Mesothelial cell of epicardium (in vitro differentiated cells): ENCODE results near the gene THRB. TPM values are rescaled to one million over a fixed set of nuclear protein-coding genes. Genes with fewer than 3 reads are reported as not detected.

Source experiments
- DNase-seq, 2 experiments: peaks; one replicate each; pipeline ENCODE4 v3.0.0; 2021; ENCODE audit warnings: low spot score in 2 of 2; ENCODE audit not compliant: unreplicated experiment in 2 of 2
- H3K27ac Mint-ChIP-seq: 2 replicates; pipeline ENCODE4 v1.8.0; 2021; ENCODE audit warnings: mixed read lengths
- H3K27me3 Mint-ChIP-seq: 2 replicates; pipeline ENCODE4 v1.8.0; 2021; ENCODE audit warnings: low read depth, mixed read lengths
- H3K36me3 Mint-ChIP-seq: 2 replicates; pipeline ENCODE4 v1.8.0; 2021; ENCODE audit warnings: mixed read lengths
- H3K4me1 Mint-ChIP-seq: 2 replicates; pipeline ENCODE4 v1.8.0; 2021; ENCODE audit warnings: mixed read lengths
- H3K4me3 Mint-ChIP-seq: 2 replicates; pipeline ENCODE4 v1.8.0; 2021; ENCODE audit warnings: mild to moderate bottlenecking, moderate library complexity, mixed read lengths
- H3K9me3 Mint-ChIP-seq: 2 replicates; pipeline ENCODE4 v1.8.0; 2021; ENCODE audit warnings: mixed read lengths
- total RNA-seq: library from RNA; stranded (reverse); gene quantifications from 3 replicates; pipeline ENCODE4 v1.2.1, GENCODE V29; 2021
- TF ChIP-seq, protein P1 (sequence below): fragments of 200-600 bp; sonication (generic); IDR thresholded peaks from one replicate; pipeline ENCODE4 v1.5.0; 2021; ENCODE audit warnings: antibody characterized with exemption; ENCODE audit not compliant: unreplicated experiment

THRB gene
- total RNA-seq, 1 donor from 2014 or later = 3.4 TPM

DNA sequence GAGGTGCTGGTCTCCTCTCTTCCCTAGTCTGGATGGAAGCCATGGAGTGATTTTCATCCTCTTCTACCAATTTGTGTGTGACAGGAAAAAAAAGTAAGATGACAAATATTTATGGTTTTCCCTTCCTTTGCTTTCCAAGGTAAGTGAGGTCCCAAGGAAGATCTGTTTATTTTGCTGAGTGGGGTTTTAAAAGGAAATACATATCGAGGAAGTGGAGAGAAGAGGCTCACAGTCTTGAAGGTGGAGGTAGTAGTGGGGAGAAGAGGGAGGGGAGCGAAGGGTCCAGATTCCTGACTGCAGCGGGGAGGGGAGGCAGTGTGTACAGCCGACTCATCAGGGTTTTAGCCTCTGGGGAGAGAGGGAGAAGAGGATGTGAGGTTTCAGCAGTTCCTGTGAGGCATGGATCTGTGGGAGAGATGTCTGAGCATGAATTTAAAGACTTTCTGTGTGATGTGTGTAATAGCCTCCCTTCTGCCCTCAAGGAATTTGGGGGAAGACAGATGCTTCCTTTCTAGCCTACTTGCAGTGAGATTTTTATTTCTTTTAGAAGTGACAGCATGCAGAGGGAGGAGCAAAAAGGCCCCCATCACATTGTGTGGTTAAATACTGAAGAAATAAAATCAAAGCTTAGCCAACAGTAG, 272.4 kb downstream of the THRB start:
- H3K27ac Mint-ChIP-seq = peak overlapping the region; percentile 18
- DNase-seq = no peak

DNA sequence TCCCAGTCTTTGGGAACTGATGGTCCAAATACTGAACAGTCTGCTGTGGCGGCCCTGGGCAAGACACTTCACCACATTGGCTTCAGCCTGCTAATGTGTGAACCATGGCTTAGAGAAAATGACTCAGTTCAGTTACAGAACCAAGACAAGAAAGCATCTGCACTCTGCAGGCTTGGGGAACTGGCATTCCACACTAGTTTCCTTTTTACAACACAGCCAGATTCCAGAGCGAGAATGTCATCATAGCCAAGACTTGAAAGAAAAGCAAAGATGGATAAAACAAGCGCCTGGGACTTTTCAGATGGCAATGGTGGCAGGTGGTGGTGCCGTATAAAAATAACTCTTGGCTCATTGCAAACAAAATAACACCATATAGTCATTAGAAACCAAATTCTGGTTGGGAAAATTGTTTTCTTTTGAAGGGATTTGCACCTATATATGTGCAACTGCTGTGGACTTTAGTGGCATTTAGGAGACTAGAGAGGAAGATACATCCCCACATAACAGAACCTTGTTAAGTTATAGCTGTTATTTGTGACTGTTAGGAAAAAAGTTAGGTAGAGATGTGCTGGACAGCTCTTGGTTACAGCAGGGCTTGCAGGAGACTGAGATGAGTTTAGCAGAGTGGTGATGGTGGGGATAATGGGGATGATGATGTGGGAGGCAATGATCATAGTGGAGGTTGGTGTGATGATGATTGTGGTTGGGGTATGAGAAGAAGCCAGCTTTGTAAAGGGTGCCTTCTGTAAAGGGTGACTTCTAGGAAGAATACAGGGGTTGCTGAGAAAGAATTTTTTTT, 273.6 kb downstream of the THRB start:
- TF ChIP-seq, protein P1, sequence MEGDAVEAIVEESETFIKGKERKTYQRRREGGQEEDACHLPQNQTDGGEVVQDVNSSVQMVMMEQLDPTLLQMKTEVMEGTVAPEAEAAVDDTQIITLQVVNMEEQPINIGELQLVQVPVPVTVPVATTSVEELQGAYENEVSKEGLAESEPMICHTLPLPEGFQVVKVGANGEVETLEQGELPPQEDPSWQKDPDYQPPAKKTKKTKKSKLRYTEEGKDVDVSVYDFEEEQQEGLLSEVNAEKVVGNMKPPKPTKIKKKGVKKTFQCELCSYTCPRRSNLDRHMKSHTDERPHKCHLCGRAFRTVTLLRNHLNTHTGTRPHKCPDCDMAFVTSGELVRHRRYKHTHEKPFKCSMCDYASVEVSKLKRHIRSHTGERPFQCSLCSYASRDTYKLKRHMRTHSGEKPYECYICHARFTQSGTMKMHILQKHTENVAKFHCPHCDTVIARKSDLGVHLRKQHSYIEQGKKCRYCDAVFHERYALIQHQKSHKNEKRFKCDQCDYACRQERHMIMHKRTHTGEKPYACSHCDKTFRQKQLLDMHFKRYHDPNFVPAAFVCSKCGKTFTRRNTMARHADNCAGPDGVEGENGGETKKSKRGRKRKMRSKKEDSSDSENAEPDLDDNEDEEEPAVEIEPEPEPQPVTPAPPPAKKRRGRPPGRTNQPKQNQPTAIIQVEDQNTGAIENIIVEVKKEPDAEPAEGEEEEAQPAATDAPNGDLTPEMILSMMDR = no peak
- H3K27ac Mint-ChIP-seq = peak overlapping the region; percentile 58
- H3K9me3 Mint-ChIP-seq = no peaks in the 10 kb centered on the region
- H3K4me3 Mint-ChIP-seq = no peak overlapping the region
- peaks cover 20% of the 10 kb centered on the region for H3K4me1 Mint-ChIP-seq
- H3K27me3 Mint-ChIP-seq = no peaks in the 10 kb centered on the region
- no peaks in the 10 kb centered on the region for H3K36me3 Mint-ChIP-seq
- no peak for DNase-seq

More for the DNA sequence above, 272.4 kb downstream of the THRB start:
- TF ChIP-seq, protein P1 = no peak
- Mint-ChIP-seq H3K27me3 (no peaks in the 10 kb centered on the region), H3K36me3 (no peaks in the 10 kb centered on the region), H3K9me3 (no peaks in the 10 kb centered on the region), H3K4me1 (peaks cover 20% of the 10 kb centered on the region), H3K4me3 (no peak overlapping the region)

DNA sequence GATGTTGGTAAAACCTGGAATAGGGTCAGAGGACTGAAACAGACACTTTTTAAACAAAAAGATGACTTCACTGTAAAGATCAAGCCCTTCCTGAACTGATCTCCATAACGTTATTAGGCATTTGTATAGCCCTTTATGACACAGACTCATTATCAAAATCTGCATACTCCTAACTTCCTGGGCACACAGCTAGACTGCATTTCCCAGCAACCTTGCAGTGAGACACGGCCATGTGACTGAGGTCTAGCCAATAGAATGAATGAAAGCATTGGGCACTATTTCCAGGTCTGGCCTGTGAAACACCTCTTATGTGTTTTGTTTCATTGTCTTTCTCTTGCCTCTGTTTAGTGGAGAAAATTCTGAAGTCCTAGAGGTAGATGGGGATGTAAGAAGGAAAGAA, 279.1 kb downstream of the THRB start:
- no peak for DNase-seq
- TF ChIP-seq, protein P1 = no peak
- Mint-ChIP-seq H3K4me3 (no peak overlapping the region), H3K36me3 (no peaks in the 10 kb centered on the region), H3K27ac (no peak overlapping the region), H3K4me1 (peaks cover 7% of the 10 kb centered on the region), H3K9me3 (no peaks in the 10 kb centered on the region), H3K27me3 (peaks cover 7% of the 10 kb centered on the region)

DNA sequence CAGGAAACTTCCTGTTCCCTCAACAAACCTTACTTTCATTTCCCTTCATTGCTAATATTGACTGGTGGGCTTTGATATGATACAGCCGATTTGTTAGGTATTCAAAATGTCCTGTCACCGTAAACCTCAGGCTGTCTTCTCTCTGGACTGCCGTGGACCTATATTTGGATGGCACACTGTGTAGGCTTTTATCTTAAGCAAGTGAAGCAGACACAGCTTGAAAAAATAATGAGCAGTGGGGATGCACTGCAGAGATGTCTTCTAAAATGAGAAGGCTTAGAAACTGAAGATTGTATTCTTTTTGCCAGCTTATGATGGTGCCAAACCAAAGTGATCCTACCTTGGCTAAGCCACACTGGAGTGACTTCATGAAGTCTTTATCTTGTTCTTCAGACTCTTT, 283.3 kb downstream of the THRB start:
- TF ChIP-seq, protein P1 = no peak
- Mint-ChIP-seq H3K27ac (no peak overlapping the region), H3K27me3 (peaks cover 15% of the 10 kb centered on the region), H3K9me3 (no peaks in the 10 kb centered on the region), H3K4me3 (no peak overlapping the region), H3K36me3 (no peaks in the 10 kb centered on the region), H3K4me1 (peaks cover 5% of the 10 kb centered on the region)
- no peak for DNase-seq

DNA sequence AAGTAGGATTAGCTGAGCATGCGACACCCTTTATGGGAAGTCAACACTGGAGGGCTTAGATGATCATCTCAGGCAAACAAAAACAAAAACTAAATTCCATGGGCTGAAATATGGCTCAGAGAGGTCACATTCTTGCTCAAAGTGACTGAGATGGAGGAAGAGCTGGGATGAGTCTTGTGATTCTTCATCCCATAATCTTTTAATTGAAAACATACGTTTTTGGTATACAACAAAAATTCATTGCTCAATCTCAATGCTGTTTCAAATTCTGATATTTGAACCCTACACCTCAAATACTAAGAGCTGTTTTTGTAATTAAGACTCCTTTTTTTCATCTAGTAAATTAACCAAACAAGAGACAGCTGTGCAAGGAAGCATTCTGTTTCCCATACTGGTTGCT, 292.6 kb downstream of the THRB start:
- Mint-ChIP-seq H3K27ac (no peak overlapping the region), H3K4me3 (no peak overlapping the region), H3K27me3 (peaks cover 22% of the 10 kb centered on the region), H3K9me3 (peaks cover 12% of the 10 kb centered on the region), H3K4me1 (peaks cover 14% of the 10 kb centered on the region), H3K36me3 (no peaks in the 10 kb centered on the region)
- TF ChIP-seq, protein P1 = no peak
- DNase-seq = no peak
